Measurements from ENCODE around the gene C1orf232.

DNA sequence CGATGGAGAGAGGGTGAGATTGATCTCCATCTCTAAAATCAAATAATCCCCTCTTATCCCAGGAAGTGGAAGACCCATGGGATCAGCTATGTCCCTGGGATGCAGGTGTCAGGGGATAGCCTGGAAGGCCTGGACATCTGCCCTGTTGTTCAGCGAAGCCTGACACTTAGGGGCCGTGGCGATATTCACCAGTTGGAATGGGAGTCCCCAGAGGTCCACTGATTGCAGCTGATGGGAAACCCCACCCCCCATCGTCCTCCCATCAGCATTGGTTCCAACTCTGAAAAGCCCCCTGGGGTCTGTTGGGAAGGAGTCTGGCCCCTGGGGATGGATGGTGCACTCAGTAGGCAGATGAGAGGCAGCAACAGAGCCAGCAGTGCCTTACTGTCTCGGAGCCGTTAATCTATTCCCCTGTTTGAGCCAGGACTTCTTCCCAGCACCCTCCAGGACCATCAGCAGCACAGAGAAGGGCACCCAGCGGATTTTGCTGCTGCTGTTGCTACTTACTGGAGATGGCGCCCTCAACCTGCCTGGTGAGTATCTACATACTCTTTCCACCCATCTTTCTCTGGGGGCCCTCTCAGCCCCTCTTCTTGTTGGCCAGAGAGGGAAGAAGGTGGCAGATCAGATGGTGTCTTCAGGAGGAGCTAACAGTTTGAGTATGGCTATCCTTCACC, 35.0 kb upstream of the C1orf232 start:
- TF ChIP-seq ZNF256 (CRISPR knock-in tag; conservative IDR thresholded peaks at IDR 0.05) (no peak), HCFC1 (IDR thresholded peaks at IDR 0.05; ENCODE audit: low read depth, low read length) (no peak), ZFP36L2 (CRISPR knock-in tag; IDR thresholded peaks at IDR 0.05) (no peak)

Data from HepG2 (cell line).